Thoracic aorta (tissue), 2 donors: ENCODE measurements around the gene TGM2. TPM values are rescaled to one million over a fixed set of nuclear protein-coding genes. Genes with fewer than 3 reads are reported as not detected.

ENCODE experiments used
- ATAC-seq: fragments of 150-250 bp; one replicate; pipeline ENCODE4 v1.8.0; 2017; ENCODE audit warnings: low read depth; ENCODE audit not compliant: insufficient number of reproducible peaks, low FRiP score
- DNase-seq: peaks from one replicate; pipeline ENCODE4 v3.0.0-alpha.2; 2020; ENCODE audit warnings: low spot score
- H3K27ac ChIP-seq, 2 donors: fragments of 200-600 bp; sonication (generic); 1 replicate in 1 of 2; 2 replicates in 1 of 2; pipeline ENCODE4 v1.5.1; 2016; ENCODE audit warnings: mild to moderate bottlenecking in 2 of 2, moderate library complexity in 2 of 2
- H3K27me3 ChIP-seq: fragments of 200-600 bp; sonication (generic); replicated peaks from 2 replicates; pipeline ENCODE4 v1.6.0; 2016; ENCODE audit warnings: mild to moderate bottlenecking; ENCODE audit not compliant: insufficient read depth
- H3K36me3 ChIP-seq: fragments of 200-600 bp; sonication (generic); one replicate; pipeline ENCODE4 v1.5.1; 2016
- H3K4me1 ChIP-seq, 2 donors: fragments of 200-600 bp; sonication (generic); 1 replicate in 1 of 2; 2 replicates in 1 of 2; pipeline versions ENCODE4 v1.5.1 to v1.6.0; 2016; ENCODE audit warnings: low read depth in 2 of 2, mild to moderate bottlenecking in 1 of 2; ENCODE audit not compliant: control insufficient read depth in 1 of 2
- H3K4me3 ChIP-seq: fragments of 200-600 bp; sonication (generic); 2 replicates; pipeline ENCODE4 v1.5.1; 2016; ENCODE audit warnings: mild to moderate bottlenecking
- H3K9me3 ChIP-seq: fragments of 200-600 bp; sonication (generic); 2 replicates; pipeline ENCODE4 v1.5.1; 2016
- CTCF ChIP-seq: fragments of 200-600 bp; sonication (generic); IDR thresholded peaks from one replicate; pipeline ENCODE4 v1.5.1; 2019; ENCODE audit warnings: antibody characterized with exemption
- total RNA-seq, 2 donors: library from RNA; depleted of rRNA; stranded (reverse); fragments of >200 nt; gene quantifications; one replicate each; pipeline versions ENCODE4 v1.1.0 to v1.2.3, GENCODE V29; 2016

Gene TGM2
- total RNA-seq, 2 donors from 2014 or later, result 371 to 755 TPM

DNA sequence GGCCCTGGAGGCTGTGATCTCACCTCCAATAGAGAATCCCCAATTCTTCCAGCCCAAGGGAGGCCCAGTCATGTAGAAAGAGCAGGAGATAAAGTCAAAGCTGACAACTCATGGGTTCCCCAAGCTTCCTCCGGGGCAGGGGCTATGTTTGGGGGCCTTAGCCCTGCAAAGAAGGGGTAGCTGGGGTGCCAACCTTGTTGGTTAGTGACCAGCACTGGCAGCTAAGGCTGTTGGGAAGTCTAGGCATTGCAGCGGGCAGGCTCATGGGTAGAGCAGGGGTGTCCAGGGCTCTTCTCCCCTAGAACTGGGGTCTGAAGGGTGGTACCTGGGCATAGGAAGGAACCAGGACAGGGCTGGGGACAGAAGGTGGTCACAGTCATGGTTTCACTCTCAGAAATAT, 36.4 kb downstream of the TGM2 start:
- H3K4me3 ChIP-seq, result no peak overlapping the region
- ATAC-seq (no peak), DNase-seq (no peak)
- no peak for TF ChIP-seq CTCF
- H3K27ac ChIP-seq, result peak overlapping the region; percentile 90 to 91
- H3K9me3 ChIP-seq, result no peaks in the 10 kb centered on the region
- H3K4me1 ChIP-seq, result peaks cover 23 to 46% of the 10 kb centered on the region in 2 donors
- no peaks in the 10 kb centered on the region for H3K27me3 ChIP-seq
- H3K36me3 ChIP-seq, result peaks cover 31% of the 10 kb centered on the region

DNA sequence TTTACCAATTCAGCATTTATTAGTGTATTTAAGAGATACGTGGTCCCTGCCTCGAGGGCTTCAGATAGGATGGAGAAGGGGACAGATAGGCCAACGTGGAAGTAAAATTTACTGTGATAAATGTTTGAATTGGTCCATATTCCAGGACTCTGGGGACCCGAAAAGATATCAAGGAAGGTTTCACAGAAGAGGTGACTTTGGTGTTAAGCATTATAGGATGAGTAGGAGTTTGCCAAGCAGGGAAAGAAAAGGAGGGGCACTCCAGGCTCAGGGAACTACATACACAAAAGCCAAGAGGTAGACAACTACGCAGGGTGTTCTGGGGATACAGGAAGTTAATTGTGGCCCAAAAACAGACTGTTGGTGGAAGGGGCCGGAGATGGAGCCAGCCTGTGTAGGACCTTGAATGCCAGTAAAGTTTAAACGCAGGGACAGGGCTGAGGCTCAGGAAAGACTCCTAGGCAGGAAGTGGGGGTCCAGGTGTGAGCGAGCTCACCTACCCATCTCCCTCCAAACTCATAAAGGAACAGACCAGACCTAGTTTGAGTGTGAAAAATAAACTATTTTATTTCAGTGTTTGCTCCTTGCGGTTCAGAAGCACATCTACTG, 37.0 kb downstream of the TGM2 start:
- H3K36me3 ChIP-seq, result peaks cover 24% of the 10 kb centered on the region
- no peak for DNase-seq
- no peak for ATAC-seq
- H3K4me3 ChIP-seq, result no peak overlapping the region
- H3K27ac ChIP-seq, result peak overlapping the region; percentile 90 to 91
- no peaks in the 10 kb centered on the region for H3K9me3 ChIP-seq
- H3K4me1 ChIP-seq, result peaks cover 25 to 50% of the 10 kb centered on the region in 2 donors
- TF ChIP-seq CTCF, result no peak
- H3K27me3 ChIP-seq, result no peaks in the 10 kb centered on the region

DNA sequence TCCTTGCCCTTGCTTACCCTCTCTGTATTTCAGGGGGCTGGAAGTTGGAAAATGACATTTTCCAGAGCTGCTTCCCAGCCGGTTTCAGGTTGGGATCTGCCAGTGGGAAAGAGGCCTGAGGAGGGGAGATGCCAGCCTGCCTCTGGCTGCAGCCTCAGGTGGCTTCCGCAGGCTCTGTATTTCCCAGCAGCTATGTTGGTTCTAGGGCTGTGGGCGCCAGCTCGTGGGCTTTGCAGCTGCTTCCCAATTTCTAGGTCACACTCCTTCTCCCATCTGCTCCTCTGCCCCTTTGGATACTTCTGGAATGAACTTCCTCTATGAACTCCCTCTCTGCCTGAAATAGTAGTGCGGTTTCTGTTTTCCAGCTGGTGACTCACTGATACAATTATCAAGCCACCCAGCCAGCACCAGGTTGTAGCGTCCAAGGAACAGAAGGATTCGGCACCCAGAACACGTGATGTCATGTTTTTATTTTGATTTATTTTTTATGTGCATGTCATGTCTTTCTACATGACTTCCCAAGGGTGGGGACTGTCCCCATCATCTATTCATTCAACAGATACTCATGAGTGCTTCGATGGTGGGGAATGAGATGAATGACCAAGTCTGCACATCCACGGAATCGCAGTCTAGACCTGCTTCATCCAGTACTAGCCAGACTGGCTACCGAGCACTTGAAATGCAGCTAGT, 38.0 kb downstream of the TGM2 start:
- no peak for TF ChIP-seq CTCF
- Histone ChIP-seq H3K27me3 (no peaks in the 10 kb centered on the region), H3K4me1 (peaks cover 30 to 53% of the 10 kb centered on the region in 2 donors), H3K4me3 (peak overlapping the region; percentile 21), H3K27ac (peak overlapping the region; percentile 90 to 91), H3K36me3 (peaks cover 20% of the 10 kb centered on the region), H3K9me3 (no peaks in the 10 kb centered on the region)
- DNase-seq (peak; percentile 62), ATAC-seq (peak; percentile 51)

GRCh38 chr20:38126146-38126921, 38.7 kb downstream of the TGM2 start:
- peaks cover 30 to 53% of the 10 kb centered on the region in 2 donors for H3K4me1 ChIP-seq
- peaks cover 15% of the 10 kb centered on the region for H3K36me3 ChIP-seq
- no peak for ATAC-seq
- no peak for TF ChIP-seq CTCF
- no peaks in the 10 kb centered on the region for H3K9me3 ChIP-seq
- no peaks in the 10 kb centered on the region for H3K27me3 ChIP-seq
- peak overlapping the region; percentile 90 to 91 for H3K27ac ChIP-seq
- DNase-seq, result no peak
- peak overlapping the region; percentile 21 for H3K4me3 ChIP-seq
